Activated effector memory CD4-positive, alpha-beta T cell treated with anti-CD3 and anti-CD28 coated beads, Interleukin-2, amount 50 U/mL, for 16 hours (primary cell): ENCODE results near the gene KLK10.

ENCODE experiments used
- DNase-seq: peaks from one replicate; pipeline ENCODE4 v3.0.0-alpha.2; 2020

The KLK10 gene

DNA sequence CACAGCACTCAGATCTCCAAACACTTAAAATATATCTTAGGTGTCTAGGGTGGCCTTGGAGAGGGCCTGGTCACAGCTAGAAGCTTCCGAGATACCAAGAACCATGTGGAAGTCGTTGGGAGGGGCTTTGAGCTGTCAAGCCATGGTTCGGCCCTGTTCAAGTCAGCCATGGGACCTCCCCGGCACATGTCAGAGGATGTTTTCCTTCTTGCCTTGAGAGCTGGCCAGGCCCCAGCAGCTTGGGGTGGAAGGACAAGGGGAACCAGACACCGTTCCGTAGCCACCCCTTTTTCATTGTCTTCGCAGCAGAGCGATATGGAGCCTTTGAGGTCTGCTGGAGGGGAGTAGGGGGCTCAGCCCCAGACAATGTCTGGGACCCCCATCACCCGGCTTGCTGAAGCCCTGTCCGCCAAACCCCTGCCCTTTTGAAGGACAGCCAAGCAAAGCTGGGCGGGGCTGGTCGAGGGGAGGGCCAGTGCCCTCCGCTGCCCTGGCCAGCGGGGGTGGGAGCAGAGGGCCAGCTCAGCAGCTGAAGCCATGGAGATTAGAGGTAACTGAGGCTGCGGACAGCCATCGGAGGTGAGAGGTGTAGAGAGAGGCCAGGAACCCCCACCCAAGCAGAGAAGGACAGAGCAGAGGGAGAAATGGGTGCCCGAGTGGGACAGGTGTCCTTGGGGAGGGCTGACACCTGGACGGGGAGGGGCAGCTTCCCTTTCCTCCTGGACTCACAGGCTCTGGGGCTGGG is 6.5 kb upstream of the KLK10 start:
- DNase-seq, result no peak

DNA sequence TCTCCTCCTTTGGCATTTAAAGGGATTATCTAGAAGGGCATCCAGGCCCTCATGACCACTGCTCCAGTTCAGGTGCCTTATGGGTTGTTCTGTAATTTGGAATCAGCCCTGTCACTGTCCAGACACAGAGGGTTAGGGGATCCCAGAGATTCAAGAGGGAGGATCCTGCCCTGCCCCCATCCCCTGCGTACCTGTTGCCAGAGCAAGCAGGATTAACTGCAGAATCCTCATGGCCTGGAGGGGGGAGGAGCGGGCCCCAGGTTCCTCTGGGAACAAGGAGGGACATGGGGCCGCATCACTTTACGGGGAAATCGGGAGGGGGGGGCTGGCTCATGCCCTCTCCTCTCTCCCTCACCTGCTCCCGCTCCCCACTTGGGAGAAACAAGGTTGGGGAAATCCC is 5.9 kb upstream of the KLK10 start:
- DNase-seq, result no peak

DNA sequence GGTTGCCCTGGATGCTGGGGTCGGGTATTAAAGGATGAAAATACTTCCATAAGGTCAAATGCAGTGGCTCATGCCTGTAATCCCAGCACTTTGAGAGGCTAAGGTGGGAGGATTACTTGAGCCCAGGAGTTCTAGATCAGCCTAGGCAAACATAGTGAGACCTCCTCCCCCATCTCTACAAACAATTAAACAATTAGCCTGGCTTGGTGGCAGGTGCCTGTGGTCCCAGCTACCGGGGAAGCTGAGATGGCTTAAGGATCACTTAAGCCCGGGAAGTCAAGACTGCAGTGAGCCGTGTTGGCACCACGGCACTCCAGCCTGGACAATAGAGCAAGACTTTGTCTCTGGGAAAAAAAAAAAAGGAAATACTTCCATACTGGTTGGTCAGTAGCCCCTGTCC is 5.4 kb upstream of the KLK10 start:
- DNase-seq, result no peak

DNA sequence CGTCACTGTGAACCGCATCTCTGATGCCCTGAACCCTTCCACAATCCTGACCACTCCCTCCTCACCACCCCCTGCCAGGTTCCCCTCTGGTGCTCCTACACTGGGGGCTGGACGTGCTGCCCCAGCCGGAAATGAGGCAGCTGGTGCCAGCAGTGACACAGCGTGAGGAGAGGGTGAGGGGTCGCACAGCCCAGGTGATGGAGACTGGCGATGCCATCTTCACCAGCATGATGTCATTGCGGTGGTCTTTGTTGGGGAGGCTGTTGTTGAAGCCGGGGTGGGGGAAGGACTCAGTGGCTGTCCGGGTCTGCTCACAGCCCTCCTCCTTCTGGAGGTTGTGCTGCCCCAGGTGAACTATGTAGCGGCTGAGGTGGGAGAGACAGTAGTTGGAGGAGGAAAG is 4.4 kb upstream of the KLK10 start:
- no peak for DNase-seq

DNA sequence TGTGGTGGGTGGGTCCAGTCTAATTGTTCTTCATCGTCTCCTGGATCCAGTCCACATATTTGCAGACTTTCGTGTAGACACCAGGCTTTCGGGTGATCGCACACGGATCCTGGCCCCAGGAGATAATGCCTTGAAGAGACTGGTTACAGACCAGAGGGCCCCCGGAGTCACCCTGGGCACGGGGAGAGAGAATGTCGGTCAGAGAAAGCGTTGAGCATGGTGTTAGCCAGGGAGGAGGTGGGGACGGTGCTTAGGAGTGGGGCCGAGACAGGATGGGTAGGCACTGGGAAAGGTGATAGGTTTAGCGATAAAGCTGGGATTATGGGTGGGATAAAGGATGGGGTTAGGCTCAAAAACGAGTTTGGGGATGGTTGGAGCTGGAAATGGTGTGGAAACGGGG is 3.0 kb upstream of the KLK10 start:
- DNase-seq, result no peak

DNA sequence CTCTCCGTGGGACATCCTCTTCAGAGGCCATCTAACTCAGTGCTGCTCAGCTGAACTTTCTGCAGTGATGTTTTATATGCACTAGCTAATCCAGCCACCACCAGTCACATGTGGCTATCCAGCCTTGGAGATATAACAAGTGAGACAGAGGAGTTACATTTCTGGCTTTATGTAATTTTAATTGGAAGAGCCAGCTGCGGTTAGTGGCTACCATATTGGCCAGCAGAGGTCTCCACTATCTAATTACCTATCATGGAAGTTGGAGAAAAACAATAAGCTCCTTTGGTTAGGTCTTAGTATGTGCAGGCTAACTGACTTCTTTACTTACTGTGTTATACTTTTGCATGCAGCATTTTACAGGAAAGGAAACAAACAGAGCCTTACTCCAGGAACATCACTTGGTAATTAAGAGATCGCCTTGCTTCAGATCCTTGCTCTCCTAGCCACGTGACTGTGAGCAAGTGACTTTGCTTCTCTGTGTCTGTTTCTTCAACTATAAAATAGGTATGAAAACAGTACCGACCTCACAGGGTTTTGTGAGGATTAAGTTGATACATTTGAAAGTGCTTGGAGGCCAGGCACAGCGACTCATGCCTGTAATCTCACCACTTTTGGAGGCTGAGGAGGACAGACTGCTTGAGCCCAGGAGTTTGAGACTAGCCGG is 1.6 kb upstream of the KLK10 start:
- DNase-seq, result no peak

DNA sequence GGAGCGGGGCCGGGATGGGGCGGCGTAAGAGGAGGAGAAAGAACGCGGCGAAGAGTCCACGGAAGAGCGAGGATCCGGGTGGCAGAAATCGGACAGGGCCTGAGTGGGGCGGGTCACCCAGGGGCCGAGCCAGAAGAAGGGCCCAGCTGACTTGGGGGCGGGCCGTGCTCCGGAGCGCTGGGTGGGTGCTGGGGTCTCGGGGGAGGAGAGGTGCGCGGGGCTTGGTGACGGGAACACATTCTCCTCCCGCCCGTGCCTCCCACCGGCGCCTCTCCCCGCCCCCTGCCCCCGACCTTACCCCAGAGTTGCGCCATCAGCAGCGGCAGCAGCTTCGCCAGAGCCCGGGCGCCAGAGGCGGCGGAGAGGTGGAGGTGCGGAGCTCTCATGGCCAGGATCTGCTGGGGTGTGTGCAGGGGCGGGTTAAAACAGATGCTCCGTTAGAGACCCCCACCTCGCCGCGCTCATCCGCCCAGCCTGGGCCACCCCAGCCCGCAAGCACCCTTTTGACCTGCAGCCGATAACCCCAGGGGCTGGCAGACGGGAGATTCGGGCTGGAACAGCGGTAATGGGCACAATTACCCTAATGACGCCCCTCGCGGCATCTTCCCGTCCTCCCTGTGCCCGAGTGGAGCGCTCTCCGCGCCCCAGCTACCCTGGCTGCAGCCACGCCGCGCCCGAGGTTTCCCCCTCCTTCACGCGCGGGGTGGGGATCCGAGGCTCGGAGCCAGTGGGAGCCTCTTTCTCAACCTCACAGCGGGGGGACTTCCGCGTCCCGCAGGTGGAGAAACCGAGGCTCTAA is 565 bp downstream of the KLK10 start:
- no peak for DNase-seq

DNA sequence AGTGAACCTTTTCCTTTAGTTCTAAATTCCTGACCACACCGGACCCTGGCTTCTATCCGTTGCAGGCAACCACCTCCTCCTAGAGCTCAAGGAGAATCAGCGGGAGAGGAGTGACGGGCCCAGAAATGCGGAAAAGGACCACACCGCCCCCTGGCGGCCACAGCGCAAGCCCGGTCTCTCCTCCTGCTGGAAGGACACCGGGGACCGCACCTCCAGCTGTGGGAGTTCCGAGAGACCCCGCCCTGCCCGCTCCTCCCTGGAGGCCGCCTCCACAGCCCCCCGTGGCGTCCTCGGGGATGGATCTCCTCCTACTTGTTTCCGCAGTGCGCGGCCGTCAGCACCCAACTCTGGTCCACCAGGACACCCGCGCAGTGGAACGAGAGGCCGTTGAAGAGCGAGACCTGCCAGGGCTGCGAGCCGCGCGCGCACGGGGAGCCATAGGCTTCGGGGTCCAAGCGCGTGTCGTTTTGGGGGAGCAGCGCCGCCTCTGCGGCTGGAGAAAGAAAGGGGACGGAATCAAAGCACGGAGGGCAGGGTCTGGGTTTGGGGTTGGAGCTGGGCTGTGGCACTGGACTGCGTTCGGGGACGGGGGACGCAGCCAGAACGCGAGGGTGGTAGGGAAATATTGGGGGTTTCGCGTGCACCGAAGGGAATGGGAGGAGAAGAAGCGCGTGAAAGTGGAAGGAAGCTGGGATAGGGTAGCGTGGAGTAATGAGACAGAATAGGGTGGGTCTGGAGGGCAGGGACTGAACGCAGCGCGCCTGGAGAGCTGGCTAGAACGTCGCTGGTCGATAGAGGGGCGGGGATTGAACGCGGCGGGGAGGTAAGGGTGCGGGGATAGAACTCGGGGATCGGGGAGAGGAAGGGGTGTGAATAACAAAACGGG is 2.5 kb downstream of the KLK10 start:
- peak; percentile 84 for DNase-seq

DNA sequence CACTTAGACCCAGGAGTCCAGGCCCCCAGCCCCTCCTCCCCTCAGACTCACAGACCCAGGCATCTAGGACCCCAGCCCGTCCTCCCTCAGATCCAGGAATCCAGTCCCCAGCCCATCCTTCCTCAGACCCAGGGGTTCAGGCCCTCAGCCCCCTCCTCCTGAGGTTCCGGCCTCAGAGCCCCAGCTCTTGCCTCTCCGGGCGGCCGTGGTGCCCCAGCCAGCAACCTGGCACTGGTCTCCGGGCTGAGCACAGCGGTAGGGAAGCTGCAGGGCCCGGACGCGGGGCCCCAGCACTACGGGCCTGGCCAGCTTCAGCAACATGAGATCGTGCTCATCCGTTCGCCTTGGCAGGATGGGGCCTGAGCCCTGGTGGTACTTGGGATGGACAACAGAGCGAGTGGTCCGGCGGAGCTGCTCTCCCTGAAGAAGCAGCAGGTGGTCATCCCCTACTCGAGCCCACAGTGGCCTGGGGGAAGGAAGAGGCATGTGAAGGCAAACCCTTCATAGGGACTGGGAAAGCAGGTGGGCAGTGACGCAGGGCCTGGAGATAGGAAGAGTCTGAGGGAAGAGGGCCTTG is 3.7 kb downstream of the KLK10 start:
- DNase-seq, result no peak

DNA sequence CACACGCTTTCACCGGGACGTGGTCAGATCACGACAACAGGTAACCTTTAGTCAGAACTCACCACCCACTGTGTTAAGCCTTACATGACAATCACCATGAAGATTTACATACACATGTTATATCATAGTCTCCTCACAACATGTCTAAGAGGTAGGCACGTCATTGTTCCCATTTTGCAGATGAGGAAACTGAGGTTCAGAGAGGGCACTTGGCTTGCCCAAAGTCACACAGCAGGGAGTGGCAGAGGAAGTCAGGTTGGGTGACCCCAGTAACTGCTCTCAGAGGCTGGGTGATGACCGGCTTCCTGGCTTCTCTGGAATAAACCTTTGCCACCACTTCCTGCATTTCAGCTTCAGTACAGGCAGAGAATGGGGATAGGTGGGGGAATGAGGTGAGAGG is 5.3 kb downstream of the KLK10 start:
- no peak for DNase-seq

DNA sequence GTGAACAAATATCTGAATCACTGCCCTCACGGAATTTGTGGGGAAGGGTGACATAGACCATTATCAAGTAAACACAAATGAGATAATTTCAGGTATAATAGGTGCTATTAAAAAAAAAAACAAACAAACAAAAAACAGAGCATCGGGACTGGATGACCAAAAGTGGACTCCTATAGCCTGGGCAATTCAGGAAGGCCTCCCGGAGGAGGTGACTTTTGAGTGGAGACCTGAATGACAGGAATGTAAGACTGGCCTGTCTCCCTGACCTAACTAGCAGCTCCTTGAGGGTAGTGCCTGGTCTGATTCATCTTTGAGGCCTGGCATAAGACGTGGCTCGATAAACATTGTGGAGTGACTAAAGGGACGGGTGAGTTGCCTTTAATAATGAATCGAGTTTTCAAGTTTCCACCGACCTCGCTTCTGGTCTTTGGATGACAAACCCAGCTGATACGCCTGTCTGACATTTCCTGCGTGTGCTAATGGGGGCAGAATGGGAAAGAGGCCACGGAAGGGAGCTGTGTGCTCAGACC is 6.8 kb downstream of the KLK10 start:
- DNase-seq, result no peak

DNA sequence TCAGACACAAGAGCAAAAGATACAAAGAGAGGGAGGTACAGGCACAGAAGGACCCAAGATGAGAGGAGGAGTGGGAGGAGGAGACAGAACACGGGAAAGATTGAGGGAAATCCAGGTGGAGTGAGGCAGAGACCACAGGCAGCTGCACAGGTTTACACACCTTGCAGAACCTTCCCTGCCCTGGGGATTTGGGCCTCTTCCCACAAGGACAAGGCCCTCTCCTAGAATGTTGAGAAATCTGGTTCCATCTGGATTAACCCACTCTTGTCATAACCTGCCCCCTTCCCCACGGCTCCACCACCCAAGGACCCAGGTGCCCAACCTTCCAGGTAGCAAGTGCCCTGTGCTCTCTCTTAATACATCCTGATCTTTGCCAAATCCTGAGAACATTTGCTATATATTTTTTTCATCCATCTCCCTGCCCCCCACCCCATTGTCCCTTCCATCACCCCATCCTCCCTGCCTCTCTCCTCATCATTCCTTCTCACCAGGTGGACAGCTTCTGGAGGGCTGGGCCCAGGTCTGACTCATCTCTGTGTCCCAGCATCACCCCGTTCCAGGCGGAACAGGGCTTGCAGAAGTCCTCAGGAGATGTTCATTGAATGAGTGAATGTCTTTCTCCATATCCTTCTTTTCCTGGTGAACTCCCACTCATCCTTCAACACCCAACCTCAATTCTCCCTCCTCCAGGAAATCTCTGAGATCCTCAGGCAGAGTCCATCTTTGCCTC is 9.3 kb downstream of the KLK10 start:
- DNase-seq, result no peak

DNA sequence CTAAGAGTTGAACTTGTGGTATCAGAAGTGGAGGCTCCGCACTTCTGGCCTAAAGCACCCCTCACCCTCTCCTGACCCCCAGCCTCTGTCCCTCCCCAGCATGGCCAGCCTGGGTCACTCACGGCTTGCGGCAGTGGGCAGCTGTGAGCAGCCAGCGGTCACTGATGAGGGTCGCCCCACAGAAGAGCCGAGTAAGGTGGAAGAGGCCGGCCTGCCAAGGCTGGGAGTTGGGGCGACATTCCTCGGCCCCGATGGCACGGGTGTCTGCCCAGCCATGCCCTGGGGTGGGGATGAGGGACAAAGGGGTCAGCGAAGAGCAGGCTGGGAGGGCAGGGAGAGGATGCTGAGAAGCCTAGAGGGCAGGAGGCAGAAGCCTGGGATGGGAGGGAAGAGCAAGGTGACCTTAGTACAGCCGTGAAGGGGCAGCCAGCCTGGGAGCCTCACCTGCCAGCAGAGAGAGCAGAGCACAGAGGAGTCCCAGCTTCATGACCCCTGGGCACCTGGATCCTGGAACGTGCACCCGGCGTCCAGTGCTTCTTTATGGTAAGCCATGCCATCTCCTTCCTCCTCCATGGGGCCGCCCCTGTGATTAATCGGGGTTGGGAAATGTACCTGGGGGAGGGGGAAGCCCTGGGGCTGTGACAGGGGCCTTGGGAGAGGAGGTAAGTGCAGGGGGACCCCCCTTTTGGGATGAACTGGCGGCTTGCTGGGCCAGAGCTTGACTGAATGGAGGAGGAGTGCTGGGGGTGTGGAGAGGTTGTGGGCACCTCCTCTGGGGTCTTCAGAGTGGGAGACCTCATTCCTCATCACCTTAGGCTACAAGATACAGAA is 10.2 kb downstream of the KLK10 start:
- DNase-seq, result no peak

DNA sequence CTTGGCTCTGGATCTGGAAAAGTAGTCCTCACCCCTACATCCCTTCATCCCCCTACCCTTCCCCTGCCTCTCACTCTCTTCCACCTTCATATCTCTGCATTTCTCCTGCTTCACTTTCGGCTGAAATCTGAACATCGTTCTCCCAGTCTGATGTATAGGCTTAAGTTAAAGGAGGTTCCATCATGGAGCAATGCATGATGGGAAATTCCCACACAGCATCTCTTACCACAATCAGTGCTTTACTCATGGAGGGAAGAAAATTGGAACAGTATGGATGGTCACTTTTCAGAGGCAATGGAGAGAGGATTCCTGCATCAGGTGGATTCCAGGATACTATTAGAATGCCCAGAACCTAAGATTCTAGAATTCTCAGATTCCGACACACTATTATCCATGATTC is 12.0 kb downstream of the KLK10 start:
- DNase-seq, result no peak

DNA sequence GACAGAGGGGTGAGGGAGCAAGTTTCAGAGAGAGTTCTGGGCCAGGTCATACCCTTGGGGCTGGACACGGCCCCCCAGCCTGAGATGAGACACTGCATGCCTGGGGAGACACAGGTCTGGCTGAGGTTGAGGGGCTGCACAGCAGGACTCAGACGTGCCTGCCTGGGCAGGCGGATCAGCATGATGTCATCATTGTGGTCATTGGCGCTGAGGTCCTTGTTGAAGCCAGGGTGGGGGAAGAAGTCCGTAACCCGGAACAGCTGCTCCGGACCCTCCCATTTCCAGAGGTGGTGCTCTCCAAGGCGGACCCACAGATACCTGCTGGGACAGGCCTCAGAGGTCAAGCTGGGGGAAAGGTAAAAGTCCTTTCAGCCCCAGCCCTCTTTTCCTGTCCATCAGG is 13.1 kb downstream of the KLK10 start:
- DNase-seq, result no peak

DNA sequence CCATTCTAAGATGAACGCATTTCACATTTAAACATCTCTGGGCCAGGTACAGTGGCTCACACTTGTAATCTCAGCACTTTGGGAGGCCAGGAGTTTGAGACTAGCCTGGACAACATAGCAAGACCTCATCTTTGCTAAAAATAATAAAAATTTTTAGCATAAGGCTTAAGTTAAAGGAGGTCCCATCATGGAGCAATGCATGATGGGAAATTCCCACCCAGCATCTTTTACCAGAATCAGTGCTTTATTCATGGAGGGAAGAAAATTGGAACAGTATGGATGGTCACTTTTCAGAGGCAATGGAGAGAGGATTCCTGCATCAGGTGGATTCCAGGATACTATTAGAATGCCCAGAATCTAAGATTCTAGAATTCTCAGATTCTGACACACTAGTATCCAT is 14.3 kb downstream of the KLK10 start:
- DNase-seq, result no peak

DNA sequence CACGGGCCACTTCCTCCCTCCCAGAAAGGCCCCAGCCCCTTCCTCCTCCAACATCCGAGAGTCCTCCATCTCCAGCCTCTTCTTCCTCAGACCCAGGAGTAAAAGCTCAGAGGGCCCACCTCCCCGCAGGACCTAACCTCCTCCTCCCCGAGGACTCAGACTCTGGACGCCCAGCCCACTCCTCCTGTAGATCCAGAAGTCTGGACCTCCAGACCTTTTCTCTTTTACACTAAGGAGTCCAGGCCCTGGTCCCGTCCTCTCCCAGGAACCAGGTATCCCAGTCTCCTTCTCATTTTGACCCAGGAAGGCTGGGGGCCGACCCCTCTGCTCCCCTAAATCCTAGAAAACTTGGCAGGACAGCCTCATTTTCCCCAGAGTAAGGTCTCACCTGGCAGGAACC is 16.2 kb downstream of the KLK10 start:
- no peak for DNase-seq

DNA sequence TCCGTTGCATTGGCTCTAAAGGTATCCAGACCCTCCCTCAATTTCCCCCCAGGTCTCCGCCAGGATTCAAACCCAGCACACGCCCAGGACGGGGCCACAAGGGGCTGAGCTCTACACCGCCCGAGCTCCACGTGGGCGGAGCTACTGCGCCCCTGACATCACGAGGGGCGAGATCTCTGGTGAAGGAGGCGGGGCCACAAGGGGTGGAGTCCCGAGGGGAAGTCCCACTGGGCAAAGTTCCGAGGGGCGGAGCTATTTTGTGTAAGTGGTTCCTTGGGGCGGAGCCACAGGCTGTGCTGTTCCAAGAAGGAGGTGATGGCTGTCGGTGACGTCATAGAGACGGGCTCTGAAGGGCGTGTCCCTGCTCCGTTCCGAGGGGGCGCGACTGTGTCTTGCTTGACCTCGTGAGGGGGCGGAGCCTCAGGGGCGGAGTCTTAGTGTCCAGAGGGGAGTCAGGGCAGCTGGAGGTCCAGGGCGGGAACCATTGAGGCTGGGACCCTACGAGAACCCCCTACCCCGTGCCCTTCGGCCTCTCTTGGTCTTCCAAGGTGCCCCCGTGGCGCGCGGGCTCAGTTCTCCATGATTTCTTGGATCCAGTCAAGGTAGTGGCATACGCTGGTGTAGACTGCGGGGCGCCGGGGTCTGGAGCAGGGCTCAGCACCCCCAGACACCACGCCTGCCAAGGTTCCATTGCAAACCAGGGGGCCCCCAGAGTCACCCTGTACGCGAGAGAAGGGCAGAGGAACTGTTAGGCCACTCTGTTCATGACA is 16.8 kb downstream of the KLK10 start:
- DNase-seq, result no peak

DNA sequence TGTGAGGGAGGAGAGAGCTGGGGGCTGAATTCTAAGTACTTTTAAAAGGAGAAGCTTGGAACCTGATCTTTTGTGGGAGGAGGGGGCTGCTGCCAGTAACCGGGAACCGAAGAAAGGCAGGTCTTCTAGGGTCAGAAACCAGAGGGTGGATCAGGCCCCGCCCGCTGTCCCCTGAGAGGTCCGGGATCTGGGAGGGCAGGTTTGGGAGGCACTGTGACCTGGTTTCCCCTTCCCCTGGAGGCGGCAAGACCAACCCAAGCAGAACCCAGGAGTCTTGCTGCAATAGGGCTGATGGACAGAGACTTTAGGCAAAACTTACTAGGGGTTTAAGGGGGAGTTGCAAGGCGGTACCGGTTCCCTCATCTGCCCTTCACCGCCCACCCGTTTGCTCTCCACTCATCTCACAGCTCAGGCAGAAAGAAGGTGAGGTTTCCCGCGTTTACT is 17.4 kb downstream of the KLK10 start:
- no peak for DNase-seq

DNA sequence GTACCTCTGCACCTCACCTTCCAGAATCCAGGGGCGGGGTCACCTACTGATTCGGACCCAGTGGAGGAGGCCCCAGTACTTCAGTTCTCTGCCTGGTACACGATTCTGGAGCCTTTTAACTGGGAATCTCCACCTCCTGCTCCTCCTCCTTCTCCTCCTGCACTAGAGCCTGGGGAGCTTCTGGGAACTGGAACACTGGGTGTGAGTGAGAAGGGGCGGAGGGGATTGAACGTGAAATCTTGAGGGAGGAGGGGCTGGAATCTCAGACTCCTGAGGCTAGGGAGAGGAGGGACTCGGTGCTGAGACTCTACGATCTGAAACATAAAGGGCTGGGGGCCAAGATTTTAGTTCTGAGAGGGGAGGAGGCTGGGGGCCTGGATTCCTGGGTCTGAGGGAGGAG is 18.0 kb downstream of the KLK10 start, which contains the start of gene KLK8:
KLK8 (minus strand) TSS at position 90 of the 400 bp plus-strand sequence. CDS start 437 bp downstream, outside the sequence.
- DNase-seq, result no peak
